AG08396 (cell line): ENCODE results near the gene NFATC4.

Source experiments
- DNase-seq: peaks from one replicate; pipeline ENCODE4 v3.0.0; 2012; ENCODE audit warnings: low spot score, mixed read lengths

NFATC4 gene

GRCh38 chr14:24428628-24429394 is 60.8 kb downstream of the NFATC4 start:
- DNase-seq, result no peak
